HTR-8/SVneo (cell line): ENCODE results near the gene TBCE.
"Not testable (repeated sequence)": the region's sequence is repeated elsewhere in the genome, so short reads cannot be mapped to it uniquely, and the experiment has no call there.

Experiments used
- DNase-seq: peaks from one replicate; pipeline ENCODE4 v3.0.0; 2011; ENCODE audit warnings: low spot score, mixed read lengths; ENCODE audit not compliant: insufficient read length
- FAIRE-seq: peaks from 2 replicates; lab custom pipeline; 2011; peaks lifted over from hg19 to GRCh38; lab: Jason Lieb, UNC

TBCE gene

DNA sequence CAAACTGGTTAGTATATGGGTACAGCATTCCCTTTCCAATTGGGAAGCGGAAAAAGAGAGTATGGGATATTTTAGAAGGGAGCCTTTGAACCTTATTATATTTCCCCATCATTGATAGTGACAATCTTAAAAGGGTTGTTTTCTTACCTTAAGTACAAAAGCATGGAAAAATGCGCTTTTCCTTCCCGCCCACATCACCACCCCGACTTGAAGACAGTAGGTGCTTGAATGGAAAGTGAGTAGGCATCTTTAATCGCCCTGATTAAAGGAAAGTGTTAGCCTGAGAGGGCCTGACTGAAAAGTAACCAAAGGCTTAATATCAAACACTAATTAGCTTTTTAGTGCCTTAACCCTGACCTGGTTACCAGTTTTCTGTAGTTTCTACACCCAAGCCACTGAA is 23.5 kb upstream of the TBCE start:
- DNase-seq, result no peak
- FAIRE-seq, result no peak

DNA sequence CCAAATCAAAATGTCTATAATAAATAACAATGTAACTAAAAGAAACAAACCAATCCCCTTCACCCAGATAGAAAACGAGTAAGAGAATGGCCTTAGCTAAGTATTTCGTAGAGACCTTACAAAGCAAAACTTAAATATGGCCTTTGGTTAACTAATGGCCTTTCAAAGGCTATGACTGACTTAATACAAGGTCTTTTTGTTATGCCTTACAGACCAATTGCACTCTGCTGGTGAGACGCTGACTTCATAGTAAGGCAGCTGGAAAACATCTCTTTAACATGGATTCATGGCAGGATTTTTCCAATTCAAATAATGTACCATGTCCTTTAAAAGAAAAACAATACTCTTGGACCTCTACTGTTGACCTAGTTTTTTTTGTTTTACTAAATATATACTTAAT is 15.8 kb upstream of the TBCE start:
- no peak for DNase-seq
- no peak for FAIRE-seq

GRCh38 chr1:235351898-235352297 is 15.3 kb upstream of the TBCE start:
- no peak for FAIRE-seq
- DNase-seq, result no peak

GRCh38 chr1:235357485-235358373 is 9.5 kb upstream of the TBCE start:
- no peak for FAIRE-seq
- no peak for DNase-seq

DNA sequence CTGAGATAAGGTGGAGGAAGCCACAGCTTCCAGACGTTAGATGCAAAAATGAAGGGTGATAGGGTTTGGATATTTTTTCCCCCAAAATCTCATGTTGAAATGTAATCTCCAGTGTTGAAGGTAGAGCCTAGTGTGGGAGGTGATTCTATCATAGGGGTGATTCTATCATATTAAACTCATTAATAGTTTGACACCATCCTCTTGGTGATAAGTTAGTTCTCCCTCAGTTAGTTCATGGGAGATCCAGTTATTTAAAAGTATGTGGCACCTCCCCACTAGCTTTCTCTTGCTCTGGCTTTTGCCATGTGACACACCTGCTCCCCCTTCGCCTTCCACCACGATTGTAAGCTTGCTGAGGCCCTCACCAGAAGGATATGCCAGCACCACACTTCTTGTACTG is 8.3 kb upstream of the TBCE start:
- FAIRE-seq (no peak), DNase-seq (no peak)

DNA sequence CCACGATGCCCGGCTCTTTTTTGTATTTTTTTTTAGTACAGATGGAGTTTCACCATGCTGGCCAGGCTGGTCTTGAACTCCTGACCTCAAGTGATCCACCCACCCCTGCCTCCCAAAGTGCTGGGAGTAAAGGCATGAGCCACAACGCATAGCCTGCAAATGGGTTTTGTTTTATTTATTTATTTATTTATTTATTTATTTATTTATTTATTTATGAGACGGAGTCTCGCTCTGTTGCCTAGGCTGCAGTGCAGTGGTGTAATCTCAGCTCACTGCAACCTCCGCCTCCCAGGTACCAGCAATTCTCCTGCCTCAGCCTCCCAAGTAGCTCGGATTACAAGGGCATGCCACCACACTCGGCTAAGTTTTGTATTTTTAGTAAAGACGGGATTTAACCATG is 3.0 kb upstream of the TBCE start:
- FAIRE-seq, DNase-seq: not testable (repeated sequence)

DNA sequence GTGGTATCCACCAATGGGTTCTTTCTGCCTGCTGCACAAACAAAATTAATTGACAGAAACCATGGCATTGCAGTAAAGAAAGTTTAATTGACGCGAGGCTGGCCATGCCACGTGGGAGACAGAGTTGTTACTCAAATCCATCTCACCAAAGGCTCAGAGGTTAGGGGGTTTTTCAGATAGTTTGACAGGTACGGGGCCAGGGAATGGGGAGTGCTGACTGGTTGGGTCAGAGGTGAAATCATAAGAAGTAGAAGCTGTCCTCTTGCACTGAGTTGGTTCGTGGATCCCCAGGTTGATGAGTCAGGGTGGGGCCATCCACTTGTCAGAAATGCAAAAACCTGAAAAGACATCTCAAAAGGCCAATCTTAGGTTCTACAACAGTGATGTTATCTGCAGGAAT is 941 bp upstream of the TBCE start:
- DNase-seq (no peak), FAIRE-seq (no peak)

- FAIRE-seq, result no peak
- no peak for DNase-seq
Measured at GRCh38 chr1:235368428-235368827, 1.2 kb downstream of the TBCE start.

DNA sequence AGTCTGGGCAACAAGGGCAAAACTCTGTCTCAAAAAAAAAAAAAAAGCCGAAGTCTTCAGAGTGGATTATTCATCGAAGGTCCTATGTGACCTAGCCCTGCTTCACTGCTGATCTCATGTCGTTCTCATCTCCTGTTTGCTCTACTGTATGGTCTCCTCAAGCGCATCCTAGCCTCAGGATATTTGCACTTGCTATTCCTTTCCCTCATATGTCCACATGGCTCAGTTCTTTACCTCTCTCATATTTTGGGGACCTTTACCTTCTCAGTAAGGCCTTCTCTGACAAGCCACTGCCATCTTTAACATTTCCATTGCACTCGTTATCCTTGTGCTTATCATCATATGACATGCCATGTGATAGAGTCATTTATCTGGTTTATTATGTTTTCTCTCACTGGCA is 2.6 kb downstream of the TBCE start:
- DNase-seq (no peak), FAIRE-seq (no peak)

DNA sequence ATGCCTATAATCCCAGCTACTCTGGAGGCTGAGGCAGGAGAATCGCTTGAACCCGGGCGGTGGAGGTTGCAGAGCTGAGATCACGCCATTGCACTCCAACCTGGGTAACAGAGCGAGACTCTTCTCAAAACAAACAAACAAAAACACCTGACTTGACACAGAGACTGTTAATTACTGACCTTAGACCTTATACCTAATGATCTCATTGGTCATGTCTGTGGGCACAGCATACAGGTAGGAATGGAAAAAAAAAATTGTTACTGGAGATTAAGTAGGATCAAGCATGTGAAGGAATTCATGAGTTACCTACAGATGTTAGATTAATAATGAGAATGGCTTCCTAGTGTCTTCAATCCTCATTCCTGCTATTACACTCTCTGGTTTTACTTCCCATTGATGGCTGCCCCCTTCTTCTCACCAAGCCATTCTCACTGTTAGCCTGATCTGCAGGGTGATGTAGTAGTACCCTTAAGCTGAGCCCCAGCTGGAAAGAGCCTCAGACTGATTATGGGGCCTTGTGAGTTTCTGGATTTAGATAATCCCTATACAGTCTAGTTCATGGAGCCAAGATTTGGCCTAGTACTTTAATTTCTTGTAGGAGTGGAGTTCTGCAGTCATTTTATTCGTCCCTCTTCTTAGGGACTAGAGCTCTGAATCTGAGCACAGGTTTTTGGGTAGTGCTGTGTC is 8.8 kb downstream of the TBCE start:
- FAIRE-seq (no peak), DNase-seq (no peak)

DNA sequence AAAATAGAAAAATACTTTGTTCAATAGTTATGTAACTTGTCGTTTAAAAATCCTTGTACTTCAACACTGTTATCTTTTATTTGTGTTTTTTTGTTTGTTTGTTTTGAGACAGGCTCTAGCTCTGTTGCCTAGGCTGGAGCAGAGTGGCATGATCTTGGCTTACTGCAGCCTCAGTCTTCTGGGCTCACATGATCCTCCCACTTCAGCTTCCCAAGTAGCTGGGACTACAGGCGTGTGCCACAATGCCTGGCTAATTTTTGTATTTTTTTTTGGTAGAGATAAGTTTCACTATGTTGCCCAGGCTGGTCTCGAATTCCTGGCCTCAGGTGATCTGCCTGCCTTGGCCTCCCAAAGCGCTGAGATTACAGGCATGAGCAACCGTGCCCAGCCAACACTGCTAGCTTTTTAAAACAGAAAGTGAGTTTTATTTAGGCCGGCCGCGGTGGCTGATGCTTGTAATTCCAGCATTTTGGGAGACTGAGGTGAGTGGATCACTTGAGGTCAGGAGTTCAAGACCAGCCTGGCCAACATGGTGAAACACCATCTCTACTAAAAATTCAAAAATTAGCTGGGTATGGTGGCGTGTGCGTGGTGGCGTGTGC is 11.0 kb downstream of the TBCE start:
- not testable (repeated sequence) for DNase-seq, FAIRE-seq

DNA sequence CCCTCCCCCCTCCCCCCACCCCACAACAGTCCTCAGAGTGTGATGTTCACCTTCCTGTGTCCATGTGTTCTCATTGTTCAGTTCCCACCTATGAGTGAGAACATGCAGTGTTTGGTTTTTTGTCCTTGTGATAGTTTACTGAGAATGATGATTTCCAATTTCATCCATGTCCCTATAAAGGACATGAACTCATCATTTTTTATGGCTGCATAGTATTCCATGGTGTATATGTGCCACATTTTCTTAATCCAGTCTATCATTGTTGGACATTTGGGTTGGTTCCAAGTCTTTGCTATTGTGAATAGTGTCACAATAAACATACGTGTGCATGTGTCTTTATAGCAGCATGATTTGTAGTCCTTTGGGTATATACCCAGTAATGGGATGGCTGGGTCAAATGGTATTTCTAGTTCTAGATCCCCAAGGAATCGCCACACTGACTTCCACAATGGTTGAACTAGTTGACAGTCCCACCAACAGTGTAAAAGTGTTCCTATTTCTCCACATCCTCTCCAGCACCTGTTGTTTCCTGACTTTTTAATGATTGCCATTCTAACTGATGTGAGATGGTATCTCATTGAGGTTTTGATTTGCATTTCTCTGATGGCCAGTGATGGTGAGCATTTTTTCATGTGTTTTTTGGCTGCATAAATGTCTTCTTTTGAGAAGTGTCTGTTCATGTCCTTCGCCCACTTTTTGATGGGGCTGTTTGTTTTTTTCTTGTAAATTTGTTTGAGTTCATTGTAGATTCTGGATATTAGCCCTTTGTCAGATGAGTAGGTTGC is 14.9 kb downstream of the TBCE start:
- DNase-seq, FAIRE-seq: not testable (repeated sequence)

- DNase-seq, FAIRE-seq: not testable (repeated sequence)
Measured at GRCh38 chr1:235385633-235386032, 18.4 kb downstream of the TBCE start.

DNA sequence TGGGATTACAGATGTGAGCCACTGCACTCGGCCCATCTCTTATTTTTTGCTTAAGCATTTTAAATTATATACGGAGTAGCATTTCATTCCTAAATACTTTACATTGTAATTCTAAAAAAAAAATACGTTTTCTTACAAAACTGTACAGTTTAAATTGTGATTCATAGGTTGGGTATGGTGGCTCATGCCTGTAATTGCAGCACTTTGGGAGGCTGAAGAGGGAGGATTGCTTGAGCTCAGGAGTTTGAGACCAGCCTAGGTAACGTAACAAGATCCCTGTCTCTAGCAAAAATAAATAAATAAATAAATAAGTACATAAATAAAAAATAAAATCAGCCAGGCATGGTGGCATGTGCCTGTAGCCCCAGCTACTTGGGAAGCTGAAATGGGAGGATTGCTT is 24.6 kb downstream of the TBCE start:
- DNase-seq (no peak), FAIRE-seq (no peak)

GRCh38 chr1:235397733-235398132 is 30.5 kb downstream of the TBCE start:
- FAIRE-seq, result peak; percentile 69
- peak; percentile 78 for DNase-seq

DNA sequence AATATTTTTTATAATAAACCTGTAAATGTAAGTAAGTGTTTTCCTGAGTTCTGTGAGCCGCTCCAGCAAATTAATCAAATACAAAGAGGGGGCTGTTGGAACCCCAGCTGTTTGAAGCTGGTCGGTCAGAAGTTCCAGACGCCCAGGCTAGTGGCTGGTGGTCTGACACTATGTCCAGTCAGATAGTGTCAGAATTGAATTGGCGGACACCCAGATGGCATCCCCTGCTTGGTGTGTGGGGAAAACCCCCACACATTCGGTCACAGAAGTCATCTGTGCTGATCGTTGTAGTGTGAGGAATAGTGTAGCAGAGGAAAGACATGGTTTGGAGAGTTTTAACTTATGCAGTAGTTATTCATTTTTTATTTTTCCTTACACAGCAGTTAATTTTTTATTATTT is 32.4 kb downstream of the TBCE start:
- DNase-seq (no peak), FAIRE-seq (no peak)

GRCh38 chr1:235401251-235401650 is 34.0 kb downstream of the TBCE start:
- FAIRE-seq, result no peak
- DNase-seq, result no peak

DNA sequence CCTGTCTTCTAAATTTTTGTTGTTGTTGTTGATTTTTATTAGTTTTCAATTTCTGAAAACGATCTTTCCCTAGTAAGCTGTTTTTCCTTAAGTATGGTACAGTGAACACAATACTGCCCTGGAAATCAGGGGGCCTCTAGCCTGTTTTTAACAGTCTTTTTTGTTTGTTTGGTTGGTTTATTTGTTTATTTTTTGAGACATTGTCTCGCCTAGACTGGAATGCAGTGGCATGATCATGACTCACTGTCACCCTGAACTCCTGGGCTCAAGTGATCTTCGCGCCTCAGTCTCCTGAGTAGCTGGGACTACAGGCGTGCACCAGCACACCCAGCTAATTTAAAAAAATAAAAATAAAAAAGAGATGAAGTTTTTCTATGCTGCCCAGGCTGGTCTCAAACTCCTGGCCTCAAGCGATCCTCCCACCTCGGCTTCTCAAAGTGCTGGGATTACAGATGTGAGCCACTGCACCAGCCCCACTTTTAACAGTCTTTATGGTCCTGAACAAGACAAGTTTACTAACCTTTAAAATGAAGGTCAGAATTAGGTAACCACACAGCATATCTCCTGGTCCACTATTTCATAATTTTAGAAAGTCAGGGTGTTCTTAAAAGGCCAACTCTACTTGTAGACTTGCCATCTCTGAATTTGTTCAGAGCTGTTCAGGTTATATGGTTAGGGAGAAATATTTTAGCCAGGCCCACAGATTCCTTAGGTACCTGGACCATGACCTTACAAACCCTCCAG is 35.4 kb downstream of the TBCE start:
- no peak for DNase-seq
- no peak for FAIRE-seq

GRCh38 chr1:235403593-235403992 is 36.4 kb downstream of the TBCE start:
- FAIRE-seq (no peak), DNase-seq (no peak)

GRCh38 chr1:235404190-235404589 is 37.0 kb downstream of the TBCE start:
- no peak for FAIRE-seq
- DNase-seq, result no peak
